ENCODE measurements around the gene JAG2.

Gene JAG2

GRCh38 chr14:105203057-105203531 lies 34.5 kb upstream of the JAG2 start:
- FAIRE-seq: no peak

- FAIRE-seq: no peak
Measured at GRCh38 chr14:105201925-105202513, 33.4 kb upstream of the JAG2 start.

GRCh38 chr14:105201156-105201924 lies 32.8 kb upstream of the JAG2 start:
- no peak for FAIRE-seq

GRCh38 chr14:105200641-105201040 lies 32.1 kb upstream of the JAG2 start:
- no peak for FAIRE-seq

- no peak for FAIRE-seq
Measured at GRCh38 chr14:105200074-105200473, 31.5 kb upstream of the JAG2 start.

DNA sequence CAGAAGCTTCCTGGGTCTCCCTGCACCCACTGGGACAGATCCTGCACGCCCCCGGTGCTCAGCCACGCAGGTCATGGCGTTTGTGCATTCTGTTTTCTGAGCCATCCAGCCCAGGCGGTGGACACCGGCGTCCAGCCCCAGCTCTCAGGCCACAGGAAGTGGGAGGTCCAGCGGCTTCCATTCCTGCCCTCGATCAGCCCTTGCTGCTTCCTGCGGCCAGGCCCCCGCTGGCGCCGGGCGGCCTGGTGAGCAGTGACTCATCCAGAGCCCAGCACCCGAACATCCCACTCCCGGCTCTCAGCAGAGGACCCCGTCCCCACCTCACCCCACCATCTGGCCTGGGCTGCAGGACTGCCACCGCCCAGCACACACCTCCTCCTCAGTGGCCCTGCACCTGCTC lies 30.5 kb upstream of the JAG2 start:
- no peak for FAIRE-seq

DNA sequence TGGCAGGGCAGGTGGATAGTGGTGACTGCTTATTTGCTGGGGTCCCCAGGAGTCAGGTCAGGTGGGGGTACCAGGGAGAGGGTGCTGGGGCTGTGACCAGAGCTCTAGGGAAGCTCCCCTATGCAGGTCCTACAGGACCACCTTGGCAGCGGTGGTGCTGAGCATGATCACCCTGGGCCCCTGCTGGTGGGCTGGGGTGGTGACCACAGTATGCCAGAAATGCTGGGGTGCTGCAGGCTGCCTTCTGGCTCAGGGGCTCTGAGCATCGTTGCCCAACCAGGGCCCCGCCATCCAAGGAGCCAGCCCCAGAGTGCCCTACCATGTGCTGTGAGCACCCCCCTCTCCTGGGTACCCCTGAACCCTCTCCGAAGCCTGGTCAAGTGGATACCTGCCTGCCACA lies 30.0 kb upstream of the JAG2 start:
- FAIRE-seq: no peak

- FAIRE-seq: no peak
Measured at GRCh38 chr14:105197211-105197641, 28.6 kb upstream of the JAG2 start.

DNA sequence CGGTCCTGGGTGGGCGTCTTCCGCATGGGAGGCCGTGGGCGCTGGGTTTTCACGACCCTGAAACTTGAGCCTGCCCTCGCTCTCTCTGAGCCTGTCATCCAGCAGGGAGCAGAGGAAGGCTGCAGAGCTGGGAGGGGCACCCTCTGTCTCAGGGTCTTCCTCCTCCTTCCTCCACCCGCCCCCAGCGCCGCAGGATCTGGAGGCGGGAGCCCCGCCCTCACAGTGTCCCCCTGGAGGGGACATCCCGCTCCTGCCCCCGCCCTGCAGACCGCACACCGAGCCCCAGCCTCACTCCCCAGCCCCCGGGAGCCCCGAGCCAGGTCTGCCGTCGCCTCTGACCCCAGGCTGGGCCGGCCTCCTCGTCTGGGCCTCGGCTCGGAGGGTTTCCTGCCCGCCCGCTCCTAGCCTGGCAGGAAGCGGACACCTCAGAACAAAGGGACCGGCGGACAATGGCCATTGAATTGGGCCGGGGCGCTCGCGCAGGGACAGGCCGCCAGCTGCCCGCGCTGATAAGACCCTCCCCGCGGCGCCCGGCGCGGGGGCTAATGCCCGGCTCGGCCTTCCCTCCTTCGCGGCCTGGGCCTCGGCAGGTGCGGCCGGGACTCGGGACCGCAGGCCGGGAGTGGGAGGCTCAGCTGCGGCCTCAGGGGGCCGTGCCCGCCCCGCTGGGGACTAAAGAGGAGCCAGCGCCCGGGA lies 27.8 kb upstream of the JAG2 start:
- FAIRE-seq: no peak

DNA sequence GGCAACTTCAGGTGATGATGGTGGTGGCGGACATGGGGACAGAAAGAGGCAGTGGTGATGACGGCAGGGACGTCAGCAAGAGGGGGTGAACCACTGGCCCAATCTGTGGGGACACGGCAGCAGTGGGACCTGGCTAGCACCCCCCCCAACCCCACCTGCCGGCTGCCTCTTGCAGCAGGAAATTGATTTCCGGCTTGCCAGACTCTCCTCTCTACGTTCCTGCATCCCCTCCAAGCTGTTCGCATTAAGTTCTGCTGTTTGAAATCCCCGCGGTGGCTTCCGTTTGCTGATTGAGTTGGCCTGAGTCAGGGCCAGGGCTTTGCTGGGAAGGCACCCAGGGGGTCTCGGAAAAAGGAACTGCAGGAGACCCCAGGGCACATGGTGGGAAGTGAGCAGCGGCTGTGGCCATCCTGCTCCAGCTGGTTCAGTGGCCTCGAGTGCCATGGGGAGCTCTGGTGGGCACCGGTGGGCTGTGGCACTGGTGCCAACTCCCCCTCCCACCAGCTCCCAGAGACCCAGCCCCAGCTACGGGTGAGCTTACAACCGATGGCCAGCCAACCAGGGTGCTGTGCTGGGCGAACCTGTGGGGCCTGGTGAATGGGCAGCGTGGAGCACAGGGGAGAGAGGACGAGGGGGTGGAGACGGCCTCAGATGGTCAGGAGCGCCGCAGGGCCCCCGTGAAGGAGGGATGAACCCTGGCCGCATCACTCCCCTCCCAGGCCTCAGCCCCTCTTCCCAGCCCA lies 27.1 kb upstream of the JAG2 start:
- FAIRE-seq: no peak

- FAIRE-seq: no peak
Measured at GRCh38 chr14:105195051-105195450, 26.5 kb upstream of the JAG2 start.

DNA sequence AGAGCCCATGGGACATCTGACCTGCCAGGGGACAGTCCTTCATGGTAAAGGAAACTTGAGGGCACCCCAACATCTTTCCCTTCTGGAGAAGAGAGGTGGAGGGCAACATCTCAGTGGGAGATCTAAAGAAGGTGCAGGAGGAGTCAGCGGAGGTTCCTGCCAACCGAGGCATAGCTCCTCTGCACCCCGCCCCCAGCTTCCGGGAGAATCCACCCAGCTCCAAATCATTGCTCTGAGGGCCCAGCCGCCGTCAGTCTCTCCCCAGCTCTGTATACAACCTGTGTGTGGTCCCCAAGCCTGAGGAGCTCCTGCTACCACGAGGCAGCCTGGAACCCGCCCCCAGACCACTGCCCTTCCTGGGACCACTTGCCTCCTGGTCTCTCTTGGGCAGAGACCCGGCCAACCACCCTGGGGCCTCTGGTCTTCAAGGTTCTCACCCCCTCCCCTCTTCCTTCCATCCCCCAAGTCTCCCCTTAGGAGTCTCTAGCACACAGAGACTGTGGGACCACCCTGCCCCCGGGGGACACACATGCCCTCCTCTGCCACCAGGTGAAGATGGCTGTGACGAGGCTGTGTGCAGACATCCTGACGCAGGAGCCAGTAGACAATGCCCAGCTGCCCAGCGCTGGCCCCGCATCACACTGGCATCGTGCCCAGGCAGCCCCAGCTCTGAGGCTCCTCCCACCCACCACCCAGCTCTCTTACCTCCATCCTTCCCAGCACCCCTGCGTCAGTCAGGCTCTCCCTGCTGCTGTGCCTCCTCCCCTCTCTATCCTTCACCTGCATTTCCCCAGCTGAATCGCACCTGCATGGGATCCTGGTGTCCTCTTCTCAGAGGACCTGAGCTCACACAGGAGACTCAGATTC lies 25.6 kb upstream of the JAG2 start:
- FAIRE-seq: no peak

- no peak for FAIRE-seq
Measured at GRCh38 chr14:105192866-105193731, 24.5 kb upstream of the JAG2 start.

DNA sequence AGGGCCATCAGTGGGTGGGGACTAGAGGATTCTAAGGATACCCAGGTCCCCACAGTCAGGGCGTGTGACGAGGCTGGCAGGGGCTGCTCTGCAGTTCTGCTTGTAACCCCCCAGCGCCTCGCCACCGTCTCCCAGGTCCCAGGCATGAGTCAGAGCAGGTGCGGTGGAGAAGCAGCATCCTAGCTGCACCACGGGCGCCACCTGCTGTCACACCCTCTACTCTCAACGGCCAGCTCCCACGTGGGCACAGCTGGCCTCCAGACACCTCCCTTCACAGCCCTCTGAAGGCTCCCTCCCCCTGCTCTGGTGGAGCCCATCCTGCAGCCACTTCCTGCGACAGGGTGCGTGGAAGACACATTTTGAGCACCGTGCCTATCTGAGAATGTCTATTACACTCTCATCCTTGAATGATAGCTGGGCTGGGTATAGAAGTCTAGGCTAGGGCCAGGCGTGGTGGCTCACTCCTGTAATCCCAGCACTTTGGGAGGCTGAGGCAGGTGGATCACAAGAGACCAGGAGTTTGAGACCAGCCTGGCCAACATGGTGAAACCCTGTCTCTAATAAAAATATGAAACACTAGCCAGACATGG lies 19.5 kb upstream of the JAG2 start:
- FAIRE-seq: no peak

GRCh38 chr14:105187116-105187515 lies 18.5 kb upstream of the JAG2 start:
- no peak for FAIRE-seq

DNA sequence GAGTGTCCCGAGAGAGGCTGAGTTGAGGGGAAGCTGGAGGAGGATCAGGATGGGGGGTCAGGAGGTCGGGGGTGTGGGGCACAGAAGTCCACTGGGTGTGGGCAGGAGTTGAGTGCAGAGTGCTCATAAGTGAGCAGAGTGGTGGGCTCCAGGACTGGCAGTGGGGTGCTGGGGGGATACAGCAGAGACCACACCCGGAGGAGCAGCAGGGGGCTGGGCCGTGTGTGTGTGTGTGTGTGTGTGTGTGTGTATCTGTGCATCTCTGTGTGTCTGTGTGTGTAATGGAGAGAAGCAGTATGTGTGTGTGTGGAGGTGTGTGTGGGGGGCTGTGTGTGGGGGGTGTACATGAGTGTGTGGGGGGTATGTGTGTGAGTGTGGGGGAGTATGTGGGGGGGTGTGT lies 17.4 kb upstream of the JAG2 start:
- no peak for FAIRE-seq

DNA sequence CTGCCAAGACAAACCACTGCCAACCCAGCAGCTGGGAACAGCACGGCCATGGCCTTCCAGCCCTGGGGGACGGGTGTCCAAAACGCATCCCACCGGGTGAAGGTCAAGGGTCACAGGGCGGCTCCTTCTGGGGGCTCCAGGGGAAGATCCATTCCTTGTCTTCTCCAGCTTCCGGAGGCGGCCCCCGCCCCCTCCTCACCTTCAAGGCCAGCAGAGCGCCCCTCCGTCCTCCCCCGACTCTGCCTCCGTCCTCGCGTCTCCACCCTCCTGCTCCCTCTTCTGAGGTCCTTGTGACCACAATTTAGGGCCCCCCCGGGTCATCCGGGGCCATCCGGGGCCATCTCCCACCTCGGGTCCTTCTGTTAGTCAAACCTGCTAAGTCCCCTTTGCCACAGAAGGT lies 16.4 kb upstream of the JAG2 start:
- no peak for FAIRE-seq

GRCh38 chr14:105184461-105184860 lies 15.9 kb upstream of the JAG2 start:
- no peak for FAIRE-seq

GRCh38 chr14:105182296-105183020 lies 13.9 kb upstream of the JAG2 start:
- FAIRE-seq: no peak

Measured in islet of Langerhans (tissue), 1 donor.